GM12891 (cell line): ENCODE data around the gene PDF.

Source experiments
- DNase-seq: peaks from one replicate; pipeline ENCODE4 v3.0.0; 2011; ENCODE audit warnings: low spot score; ENCODE audit not compliant: insufficient read length
- FAIRE-seq: peaks from 2 replicates; lab custom pipeline; 2011; peaks lifted over from hg19 to GRCh38; lab: Jason Lieb, UNC
- PAX5 ChIP-seq: IDR thresholded peaks from 2 replicates; pipeline ENCODE4 v1.6.1; 2011; ENCODE audit warnings: low read length, moderate library complexity, mild to moderate bottlenecking; ENCODE audit not compliant: insufficient read depth, severe bottlenecking
- POLR2A ChIP-seq: IDR thresholded peaks from 2 replicates; pipeline ENCODE4 v1.6.1; 2011; ENCODE audit warnings: low read depth, low read length, control low read depth
- POLR2AphosphoS5 ChIP-seq: IDR thresholded peaks from 2 replicates; pipeline ENCODE4 v1.6.1; 2011; ENCODE audit warnings: low read depth, low read length, control low read depth
- POU2F2 ChIP-seq: IDR thresholded peaks from 2 replicates; pipeline ENCODE4 v1.6.1; 2011; ENCODE audit warnings: low read depth, mild to moderate bottlenecking, control low read depth, low read length, moderate library complexity
- SPI1 ChIP-seq: IDR thresholded peaks from 2 replicates; pipeline ENCODE4 v1.6.1; 2011; ENCODE audit warnings: low read depth, low read length, control low read depth
- TAF1 ChIP-seq: IDR thresholded peaks from 2 replicates; pipeline ENCODE4 v1.6.1; 2011; ENCODE audit warnings: low read depth, low read length, control low read depth

PDF gene

DNA sequence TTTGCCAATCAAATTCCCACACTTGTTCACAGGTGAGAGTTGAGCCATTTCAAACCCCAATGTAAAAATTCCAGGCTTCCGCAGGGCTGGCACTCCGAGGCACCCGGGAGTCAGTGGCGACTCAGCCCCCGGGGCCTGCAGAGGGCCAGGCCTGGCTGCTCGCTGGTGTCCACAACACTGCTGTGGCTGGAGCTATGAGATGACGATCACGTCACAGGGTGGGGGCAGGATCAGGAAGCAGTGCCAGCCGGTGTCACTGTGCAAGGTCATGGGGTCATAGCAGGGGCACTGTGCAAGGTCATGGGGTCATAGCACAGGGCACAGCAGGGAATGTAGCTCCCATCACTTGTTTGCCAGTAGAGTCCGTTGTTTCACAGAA, 11.5 kb downstream of the PDF start:
- TF ChIP-seq POLR2A (no peak), POU2F2 (no peak), PAX5 (no peak), TAF1 (no peak), POLR2AphosphoS5 (no peak), SPI1 (no peak)
- FAIRE-seq (no peak), DNase-seq (no peak)

DNA sequence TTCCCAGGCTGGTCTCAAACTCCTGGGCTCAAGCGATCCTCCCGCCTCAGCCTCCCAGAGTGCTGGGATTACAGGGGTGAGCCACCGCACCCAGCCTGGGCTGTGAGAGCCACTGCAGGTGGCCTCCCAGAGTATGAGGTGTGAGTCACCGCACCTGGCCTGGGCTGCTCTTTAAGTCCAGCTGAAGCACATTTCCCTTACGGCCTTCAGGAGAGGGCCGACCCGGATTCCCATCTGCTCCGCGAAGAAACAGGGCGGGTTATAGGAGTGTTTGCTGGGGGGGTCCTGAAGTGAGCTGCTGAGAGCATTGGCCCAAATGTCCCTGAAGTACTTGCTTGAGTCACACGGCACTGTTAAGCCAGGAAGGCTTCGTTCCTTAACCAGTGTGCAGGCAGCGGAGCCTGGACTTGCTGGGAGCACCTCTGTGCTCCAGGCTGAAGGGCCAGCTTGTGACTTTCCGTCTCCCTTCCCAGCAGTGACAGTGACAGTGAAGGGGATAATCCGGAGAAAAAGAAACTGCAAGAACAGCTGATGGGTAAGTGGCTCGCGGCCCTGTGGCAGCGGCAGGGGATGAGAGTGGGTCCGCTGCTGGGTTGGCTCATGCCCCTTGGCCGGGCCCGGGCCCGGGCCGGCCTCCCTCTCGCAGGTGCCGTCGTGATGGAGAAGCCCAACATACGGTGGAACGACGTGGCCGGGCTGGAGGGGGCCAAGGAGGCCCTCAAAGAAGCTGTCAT, 12.0 kb downstream of the PDF start:
- no peak for TF ChIP-seq PAX5
- no peak for TF ChIP-seq TAF1
- TF ChIP-seq POLR2A, result no peak
- TF ChIP-seq POU2F2, result no peak
- TF ChIP-seq POLR2AphosphoS5, result no peak
- no peak for TF ChIP-seq SPI1
- no peak for FAIRE-seq
- no peak for DNase-seq

- TF ChIP-seq POU2F2 (no peak), POLR2AphosphoS5 (0 out of 2 replicates have a peak, but pooled peaks have one; percentile 26), TAF1 (no peak), SPI1 (no peak)
- FAIRE-seq (no peak), DNase-seq (no peak)
These were observed 13.8 kb downstream of the PDF start for GRCh38 chr16:69316595-69317034.

GRCh38 chr16:69315486-69316311, 14.7 kb downstream of the PDF start:
- DNase-seq, result no peak
- TF ChIP-seq SPI1 (no peak), POU2F2 (no peak), POLR2A (no peak), TAF1 (no peak), PAX5 (no peak), POLR2AphosphoS5 (no peak)
- no peak for FAIRE-seq

GRCh38 chr16:69314534-69314933, 15.9 kb downstream of the PDF start:
- no peak for TF ChIP-seq SPI1
- FAIRE-seq, result no peak
- no peak for DNase-seq

GRCh38 chr16:69313469-69313868, 16.9 kb downstream of the PDF start:
- no peak for TF ChIP-seq TAF1
- TF ChIP-seq PAX5, result no peak
- TF ChIP-seq POLR2AphosphoS5, result no peak
- no peak for TF ChIP-seq POLR2A
- TF ChIP-seq POU2F2, result no peak
- TF ChIP-seq SPI1, result no peak
- no peak for DNase-seq

GRCh38 chr16:69311533-69312387, 18.6 kb downstream of the PDF start:
- no peak for TF ChIP-seq POLR2A
- TF ChIP-seq PAX5, result no peak
- no peak for TF ChIP-seq TAF1
- no peak for TF ChIP-seq POU2F2
- TF ChIP-seq SPI1, result no peak
- no peak for TF ChIP-seq POLR2AphosphoS5
- DNase-seq (peak; percentile 57), FAIRE-seq (peak; percentile 69)

More at GRCh38 chr16:69313469-69313868, 16.9 kb downstream of the PDF start:
- FAIRE-seq, result no peak

DNA sequence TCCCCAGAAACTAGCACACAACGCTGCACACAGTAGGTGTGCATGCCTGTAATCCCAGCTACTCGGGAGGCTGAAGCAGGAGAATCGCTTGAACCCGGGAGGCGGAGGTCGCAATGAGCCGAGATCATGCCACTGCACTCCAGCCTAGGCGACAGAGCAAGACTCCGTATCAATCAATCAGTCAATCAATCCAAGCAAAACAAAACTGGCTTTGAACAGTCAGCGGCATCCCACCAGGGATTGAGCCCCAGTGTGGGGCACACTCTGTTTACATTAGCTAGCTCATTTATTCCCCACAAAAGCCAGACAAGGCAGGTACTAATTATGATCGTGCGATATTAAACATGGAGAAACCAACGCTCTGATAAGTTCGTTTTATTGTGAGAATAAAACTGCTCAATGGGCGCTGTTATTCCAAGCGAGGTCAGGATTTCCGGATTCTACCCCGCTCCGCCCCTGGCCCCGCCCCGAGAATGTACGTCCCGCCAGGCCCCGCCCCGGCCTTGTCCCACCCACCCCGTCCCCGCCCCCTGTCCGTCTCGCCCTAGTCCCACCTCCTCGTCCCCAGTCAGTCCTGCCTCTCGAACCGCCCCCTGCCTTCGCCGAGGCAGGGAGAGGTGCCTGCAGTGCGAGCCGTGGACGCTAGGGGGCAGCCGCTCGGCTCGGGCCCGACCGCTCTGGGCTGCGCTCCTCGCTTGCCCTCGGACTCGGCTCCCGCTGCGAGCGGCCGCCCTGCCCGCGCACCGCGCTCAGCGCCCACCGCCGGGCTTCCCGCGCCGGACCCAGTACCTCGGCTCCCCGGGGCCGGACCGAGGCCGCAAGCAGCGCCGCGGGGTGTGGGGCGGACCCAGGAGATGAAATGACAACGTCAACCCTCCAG, 19.5 kb downstream of the PDF start, which contains the start of gene VPS4A:
Gene VPS4A (plus strand): TSS at position 698 of the 880 bp plus-strand sequence. CDS start 162 bp downstream, at position 860.
- TF ChIP-seq SPI1 (no peak), POLR2A (peak; percentile 77), POLR2AphosphoS5 (peak; percentile 58), PAX5 (no peak), TAF1 (peak; percentile 9; the same call in 1 of the 2 replicates), POU2F2 (no peak)
- FAIRE-seq, result peak; percentile 97

GRCh38 chr16:69309316-69309715, 21.1 kb downstream of the PDF start:
- DNase-seq (no peak), FAIRE-seq (peak; percentile 20)
- TF ChIP-seq SPI1, result no peak
- TF ChIP-seq PAX5, result no peak
- no peak for TF ChIP-seq POU2F2
- no peak for TF ChIP-seq POLR2AphosphoS5
- TF ChIP-seq TAF1, result no peak
- no peak for TF ChIP-seq POLR2A

More for the DNA sequence above, 19.5 kb downstream of the PDF start, which contains the start of gene VPS4A:
- peak; percentile 97 for DNase-seq
